Calu3 (cell line): ENCODE measurements around the gene APAF1. TPM values are rescaled to one million over a fixed set of nuclear protein-coding genes. Genes with fewer than 3 reads are reported as not detected.

Experiments used
- BruUV-seq: library from RNA; stranded (reverse); fragments of 400-500 nt; replicated peaks from 2 replicates; lab custom pipeline; 2021; lab: Mats Ljungman, UMichigan
- CTCF ChIA-PET: fragments of 300-600 bp; sonication (Branson Sonifier 250); formaldehyde crosslinking; loops from one replicate; lab custom pipeline; 2022; ENCODE audit warnings: antibody characterized with exemption; lab: Charles Lee
- DNase-seq: peaks from one replicate; pipeline ENCODE4 v3.0.0; 2022
- H3K27ac Mint-ChIP-seq: one replicate; pipeline ENCODE4 v1.8.0; 2022; ENCODE audit warnings: mixed read lengths; ENCODE audit not compliant: unreplicated experiment
- H3K27me3 Mint-ChIP-seq: one replicate; pipeline ENCODE4 v1.8.0; 2022; ENCODE audit warnings: mixed read lengths; ENCODE audit not compliant: unreplicated experiment
- H3K36me3 Mint-ChIP-seq: one replicate; pipeline ENCODE4 v1.8.0; 2022; ENCODE audit warnings: mild to moderate bottlenecking, moderate library complexity, mixed read lengths; ENCODE audit not compliant: insufficient read depth, unreplicated experiment
- H3K4me1 Mint-ChIP-seq: one replicate; pipeline ENCODE4 v1.8.0; 2022; ENCODE audit warnings: mild to moderate bottlenecking, low read depth, mixed read lengths; ENCODE audit not compliant: unreplicated experiment
- H3K4me3 Mint-ChIP-seq: one replicate; pipeline ENCODE4 v1.8.0; 2022; ENCODE audit warnings: mild to moderate bottlenecking, low read depth, moderate library complexity, mixed read lengths; ENCODE audit not compliant: unreplicated experiment
- H3K9me3 Mint-ChIP-seq: one replicate; pipeline ENCODE4 v1.8.0; 2022; ENCODE audit warnings: low read depth, mixed read lengths; ENCODE audit not compliant: unreplicated experiment
- intact Hi-C: fragments of 100-400 bp; cut with micrococcal nuclease; formaldehyde crosslinking; loops from one replicate; pipeline ENCODE4 v1.10.0; 2022; ENCODE audit not compliant: unreplicated experiment
- total RNA-seq: library from RNA; stranded (reverse); gene quantifications from 2 replicates; pipeline ENCODE4 v1.2.3, GENCODE V29; 2022
- TF ChIP-seq, protein P1 (sequence below): fragments of 200-600 bp; IDR thresholded peaks from one replicate; pipeline ENCODE4 v1.8.0; 2022; ENCODE audit warnings: antibody characterized with exemption; ENCODE audit not compliant: unreplicated experiment

The APAF1 gene
- total RNA-seq, 1 experiment from 2014 or later = 24.7 TPM

DNA sequence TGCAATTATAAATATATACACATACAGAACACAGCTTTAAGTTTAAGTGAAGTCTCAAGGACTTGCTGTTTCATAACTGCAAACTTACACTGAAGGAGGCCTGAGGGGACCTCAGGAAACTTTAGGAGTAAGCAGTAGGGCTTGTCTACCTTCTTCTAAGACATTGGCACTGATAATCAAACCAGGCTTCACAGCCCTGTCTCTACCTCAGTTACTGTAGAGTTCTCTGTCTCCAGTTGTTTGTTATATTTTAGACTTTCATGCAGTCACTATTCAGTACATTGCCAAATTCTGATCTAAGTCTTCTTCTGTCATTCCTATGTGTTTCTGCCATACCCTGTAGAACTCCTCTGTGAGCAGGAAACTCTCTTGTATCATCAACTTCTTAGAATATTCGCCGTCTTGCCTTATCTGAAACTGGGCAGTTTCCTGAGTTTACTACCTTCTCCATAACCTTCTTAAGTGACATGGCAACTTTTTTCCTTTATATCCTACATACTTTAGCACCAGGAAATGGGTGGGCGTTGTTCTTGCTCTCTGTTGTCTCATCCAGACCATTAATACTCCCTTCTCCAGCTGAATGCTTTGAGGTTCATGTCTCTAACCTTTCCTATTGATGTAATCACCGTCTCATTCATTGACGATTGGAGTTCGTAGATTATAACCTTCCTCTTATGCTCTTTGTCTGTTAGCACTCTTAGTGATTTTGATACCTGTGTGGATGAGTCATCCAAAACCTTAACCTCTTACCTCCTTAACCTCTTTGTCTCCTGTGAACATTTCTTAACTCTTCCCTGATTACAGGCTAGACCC is 11.4 kb downstream of the APAF1 start:
- H3K27me3 Mint-ChIP-seq = no peaks in the 10 kb centered on the region
- no peak for DNase-seq
- no peaks in the 10 kb centered on the region for H3K9me3 Mint-ChIP-seq
- H3K27ac Mint-ChIP-seq = peak overlapping the region; percentile 3
- TF ChIP-seq, protein P1, sequence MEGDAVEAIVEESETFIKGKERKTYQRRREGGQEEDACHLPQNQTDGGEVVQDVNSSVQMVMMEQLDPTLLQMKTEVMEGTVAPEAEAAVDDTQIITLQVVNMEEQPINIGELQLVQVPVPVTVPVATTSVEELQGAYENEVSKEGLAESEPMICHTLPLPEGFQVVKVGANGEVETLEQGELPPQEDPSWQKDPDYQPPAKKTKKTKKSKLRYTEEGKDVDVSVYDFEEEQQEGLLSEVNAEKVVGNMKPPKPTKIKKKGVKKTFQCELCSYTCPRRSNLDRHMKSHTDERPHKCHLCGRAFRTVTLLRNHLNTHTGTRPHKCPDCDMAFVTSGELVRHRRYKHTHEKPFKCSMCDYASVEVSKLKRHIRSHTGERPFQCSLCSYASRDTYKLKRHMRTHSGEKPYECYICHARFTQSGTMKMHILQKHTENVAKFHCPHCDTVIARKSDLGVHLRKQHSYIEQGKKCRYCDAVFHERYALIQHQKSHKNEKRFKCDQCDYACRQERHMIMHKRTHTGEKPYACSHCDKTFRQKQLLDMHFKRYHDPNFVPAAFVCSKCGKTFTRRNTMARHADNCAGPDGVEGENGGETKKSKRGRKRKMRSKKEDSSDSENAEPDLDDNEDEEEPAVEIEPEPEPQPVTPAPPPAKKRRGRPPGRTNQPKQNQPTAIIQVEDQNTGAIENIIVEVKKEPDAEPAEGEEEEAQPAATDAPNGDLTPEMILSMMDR = no peak
- BruUV-seq = no TSS peak
- CTCF ChIA-PET = interaction anchor here (0.6 kb wide), 1 partner anchor 169 kb away, joined by 4 read pairs; no protein-coding TSS in a partner anchor
- H3K4me3 Mint-ChIP-seq = no peak overlapping the region
- peaks cover 14% of the 10 kb centered on the region for H3K4me1 Mint-ChIP-seq
- H3K36me3 Mint-ChIP-seq = no peaks in the 10 kb centered on the region
- intact Hi-C loops = loop anchor here (2.0 kb wide), 1 partner anchor 238 kb away; no protein-coding TSS in a partner anchor

DNA sequence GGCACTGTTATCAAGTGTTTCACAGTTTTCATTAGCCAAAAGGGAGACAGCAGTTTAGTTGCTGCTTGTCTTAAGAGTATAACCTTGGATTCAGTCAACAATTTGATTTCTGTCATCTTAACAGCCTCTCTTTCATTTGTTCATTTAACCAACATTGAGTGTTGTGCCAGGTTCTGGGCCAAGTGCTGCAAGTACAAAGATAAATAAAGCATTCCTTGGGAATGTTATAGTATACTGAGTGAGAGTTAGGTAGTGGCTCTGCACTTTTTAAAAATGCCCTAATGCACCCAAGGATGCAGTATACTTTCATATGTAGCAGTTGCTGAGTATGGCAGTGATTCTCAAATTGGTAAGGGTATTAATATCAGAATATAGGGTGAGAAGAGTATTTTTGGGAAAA is 15.4 kb downstream of the APAF1 start:
- Mint-ChIP-seq H3K27ac (no peak overlapping the region), H3K36me3 (peaks cover 3% of the 10 kb centered on the region), H3K4me1 (peaks cover 14% of the 10 kb centered on the region), H3K9me3 (no peaks in the 10 kb centered on the region), H3K4me3 (no peak overlapping the region), H3K27me3 (no peaks in the 10 kb centered on the region)
- no TSS peak for BruUV-seq
- CTCF ChIA-PET = no interaction called here
- no peak for DNase-seq
- intact Hi-C loops = no loop called here
- TF ChIP-seq, protein P1 = no peak

- H3K4me3 Mint-ChIP-seq = no peak overlapping the region
- H3K9me3 Mint-ChIP-seq = no peaks in the 10 kb centered on the region
- DNase-seq = no peak
- no peaks in the 10 kb centered on the region for H3K4me1 Mint-ChIP-seq
- intact Hi-C loops = no loop called here
- TF ChIP-seq, protein P1 = no peak
- CTCF ChIA-PET = no interaction called here
- H3K27me3 Mint-ChIP-seq = no peaks in the 10 kb centered on the region
- BruUV-seq = no TSS peak
- peaks cover 6% of the 10 kb centered on the region for H3K36me3 Mint-ChIP-seq
- H3K27ac Mint-ChIP-seq = no peak overlapping the region
Observed at GRCh38 chr12:98669751-98670150, 24.7 kb downstream of the APAF1 start.

GRCh38 chr12:98671459-98671858 is 26.4 kb downstream of the APAF1 start:
- Mint-ChIP-seq H3K4me1 (no peaks in the 10 kb centered on the region), H3K9me3 (no peaks in the 10 kb centered on the region), H3K36me3 (no peaks in the 10 kb centered on the region), H3K27ac (no peak overlapping the region), H3K27me3 (no peaks in the 10 kb centered on the region), H3K4me3 (no peak overlapping the region)
- CTCF ChIA-PET = interaction anchor here (0.7 kb wide), 1 partner anchor 1258 kb away, joined by 3 read pairs; no protein-coding TSS in a partner anchor
- no TSS peak for BruUV-seq
- peak; percentile 8 for DNase-seq
- intact Hi-C loops = no loop called here
- TF ChIP-seq, protein P1 = no peak
